Neural cell (in vitro differentiated cells): ENCODE measurements around the gene CLIP1.

Experiments used
- TAF1 ChIP-seq: IDR thresholded peaks from 2 replicates; pipeline ENCODE4 v1.6.1; 2012; ENCODE audit warnings: low read depth
- TF ChIP-seq, protein P1 (sequence below): fragments of 450-650 bp; IDR thresholded peaks from 2 replicates; pipeline ENCODE4 v1.5.1; 2014; ENCODE audit warnings: antibody characterized with exemption, mild to moderate bottlenecking, moderate library complexity; ENCODE audit not compliant: poor library complexity, severe bottlenecking

- TF ChIP-seq, protein P1, sequence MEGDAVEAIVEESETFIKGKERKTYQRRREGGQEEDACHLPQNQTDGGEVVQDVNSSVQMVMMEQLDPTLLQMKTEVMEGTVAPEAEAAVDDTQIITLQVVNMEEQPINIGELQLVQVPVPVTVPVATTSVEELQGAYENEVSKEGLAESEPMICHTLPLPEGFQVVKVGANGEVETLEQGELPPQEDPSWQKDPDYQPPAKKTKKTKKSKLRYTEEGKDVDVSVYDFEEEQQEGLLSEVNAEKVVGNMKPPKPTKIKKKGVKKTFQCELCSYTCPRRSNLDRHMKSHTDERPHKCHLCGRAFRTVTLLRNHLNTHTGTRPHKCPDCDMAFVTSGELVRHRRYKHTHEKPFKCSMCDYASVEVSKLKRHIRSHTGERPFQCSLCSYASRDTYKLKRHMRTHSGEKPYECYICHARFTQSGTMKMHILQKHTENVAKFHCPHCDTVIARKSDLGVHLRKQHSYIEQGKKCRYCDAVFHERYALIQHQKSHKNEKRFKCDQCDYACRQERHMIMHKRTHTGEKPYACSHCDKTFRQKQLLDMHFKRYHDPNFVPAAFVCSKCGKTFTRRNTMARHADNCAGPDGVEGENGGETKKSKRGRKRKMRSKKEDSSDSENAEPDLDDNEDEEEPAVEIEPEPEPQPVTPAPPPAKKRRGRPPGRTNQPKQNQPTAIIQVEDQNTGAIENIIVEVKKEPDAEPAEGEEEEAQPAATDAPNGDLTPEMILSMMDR = no peak
- no peak for TF ChIP-seq TAF1
These were observed 146.2 kb downstream of the CLIP1 start for GRCh38 chr12:122276242-122276641.
